DOHH2 (cell line): ENCODE data around the gene IGSF3.

Source experiments
- EZH2phosphoT487 ChIP-seq: fragments of 200-600 bp; sonication (generic); IDR thresholded peaks from 2 replicates; pipeline ENCODE4 v1.6.1; 2017; ENCODE audit warnings: borderline replicate concordance, mild to moderate bottlenecking, antibody characterized with exemption, low read length, moderate library complexity, mixed read lengths
- TF ChIP-seq, protein P1 (sequence below): fragments of 200-600 bp; sonication (generic); IDR thresholded peaks from one replicate; pipeline ENCODE4 v1.5.1; 2014; ENCODE audit warnings: antibody characterized with exemption, mild to moderate bottlenecking, low read depth, low read length; ENCODE audit not compliant: poor library complexity, severe bottlenecking

DNA sequence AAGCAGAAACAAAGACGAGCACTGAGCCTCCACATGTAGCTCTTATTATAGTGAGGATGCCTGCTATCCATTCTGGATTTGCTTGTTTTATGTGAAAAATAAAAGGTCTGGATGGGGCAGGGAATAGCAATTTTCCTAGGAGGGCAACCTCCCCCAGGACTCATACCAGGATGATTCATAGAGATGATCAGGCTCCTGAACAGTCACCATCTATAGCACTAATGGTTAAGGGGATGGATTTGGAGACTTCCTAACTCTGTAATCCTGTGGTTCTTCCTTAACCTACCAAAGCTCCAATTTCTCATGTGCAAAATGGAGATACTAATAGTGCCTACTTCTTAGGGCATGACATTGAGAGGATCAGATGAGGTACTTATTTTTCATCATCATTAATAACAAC lies 62.2 kb downstream of the IGSF3 start:
- TF ChIP-seq, protein P1, sequence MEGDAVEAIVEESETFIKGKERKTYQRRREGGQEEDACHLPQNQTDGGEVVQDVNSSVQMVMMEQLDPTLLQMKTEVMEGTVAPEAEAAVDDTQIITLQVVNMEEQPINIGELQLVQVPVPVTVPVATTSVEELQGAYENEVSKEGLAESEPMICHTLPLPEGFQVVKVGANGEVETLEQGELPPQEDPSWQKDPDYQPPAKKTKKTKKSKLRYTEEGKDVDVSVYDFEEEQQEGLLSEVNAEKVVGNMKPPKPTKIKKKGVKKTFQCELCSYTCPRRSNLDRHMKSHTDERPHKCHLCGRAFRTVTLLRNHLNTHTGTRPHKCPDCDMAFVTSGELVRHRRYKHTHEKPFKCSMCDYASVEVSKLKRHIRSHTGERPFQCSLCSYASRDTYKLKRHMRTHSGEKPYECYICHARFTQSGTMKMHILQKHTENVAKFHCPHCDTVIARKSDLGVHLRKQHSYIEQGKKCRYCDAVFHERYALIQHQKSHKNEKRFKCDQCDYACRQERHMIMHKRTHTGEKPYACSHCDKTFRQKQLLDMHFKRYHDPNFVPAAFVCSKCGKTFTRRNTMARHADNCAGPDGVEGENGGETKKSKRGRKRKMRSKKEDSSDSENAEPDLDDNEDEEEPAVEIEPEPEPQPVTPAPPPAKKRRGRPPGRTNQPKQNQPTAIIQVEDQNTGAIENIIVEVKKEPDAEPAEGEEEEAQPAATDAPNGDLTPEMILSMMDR, result no peak
- TF ChIP-seq EZH2phosphoT487, result no peak
